Measurements from ENCODE around the gene SNX1.

DNA sequence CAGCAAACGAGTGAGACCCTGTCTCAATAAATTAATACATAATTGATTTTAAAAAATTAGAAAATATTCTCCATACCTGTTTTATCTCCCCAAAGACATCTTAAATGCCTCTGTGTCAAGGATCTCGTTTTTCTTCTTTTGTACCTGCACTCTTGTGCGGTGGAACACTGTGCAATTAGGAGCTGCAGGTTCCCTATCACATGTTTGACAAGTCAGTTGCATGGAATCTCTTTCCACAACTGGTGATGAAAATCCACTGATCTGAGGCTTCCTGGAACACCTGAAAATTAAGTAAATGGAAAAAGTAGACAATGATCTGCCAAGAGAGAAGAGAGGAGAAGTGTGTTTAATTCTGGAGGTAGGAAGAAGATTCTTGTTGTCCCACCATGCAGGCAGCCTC, 52.8 kb downstream of the SNX1 start:
- TF ChIP-seq GATA2 (IDR thresholded peaks at IDR 0.05; ENCODE audit: low read depth, low read length), result no peak
- TF ChIP-seq GATA3 (IDR thresholded peaks at IDR 0.05; ENCODE audit: low read depth, low read length), result no peak
